Epidermal melanocyte (primary cell): Measurements from ENCODE around the gene SMYD2.

ENCODE experiments used
- DNase-seq: peaks from one replicate; pipeline ENCODE4 v3.0.0; 2011; ENCODE audit warnings: low spot score; ENCODE audit not compliant: insufficient read length

Gene SMYD2

DNA sequence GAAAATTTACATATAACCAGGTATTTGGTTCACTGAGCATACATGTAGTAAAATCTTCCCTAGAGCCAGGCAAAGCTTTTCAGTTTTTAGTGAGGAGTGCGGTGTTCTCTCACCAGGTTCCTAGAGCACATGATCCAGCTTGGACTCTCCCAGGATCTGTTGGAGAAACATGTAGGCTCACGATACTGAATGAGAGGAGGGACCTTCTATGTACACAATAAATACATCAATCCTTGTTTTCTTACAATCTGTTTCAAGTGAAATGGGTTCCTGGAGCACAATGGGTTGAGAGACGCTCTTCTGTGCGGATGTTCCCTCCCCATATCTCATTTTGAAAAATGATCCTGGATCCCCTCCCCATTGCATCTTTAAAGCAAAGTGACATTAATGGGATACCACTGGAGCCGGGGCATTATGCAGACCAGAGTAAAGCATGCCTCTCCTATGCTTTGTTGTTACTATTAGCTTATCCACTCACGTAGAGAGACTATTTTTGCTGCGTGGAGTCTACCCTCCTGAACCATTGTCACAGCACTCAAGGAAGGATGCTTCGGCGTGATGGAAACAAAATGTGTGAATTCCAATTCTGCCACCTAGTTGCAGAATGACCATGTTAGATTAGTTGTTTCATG, 19.3 kb downstream of the SMYD2 start:
- no peak for DNase-seq

- no peak for DNase-seq
Observed at GRCh38 chr1:214301526-214301925, 20.6 kb downstream of the SMYD2 start.

- DNase-seq = no peak
Observed at GRCh38 chr1:214303141-214303930, 22.4 kb downstream of the SMYD2 start.

DNA sequence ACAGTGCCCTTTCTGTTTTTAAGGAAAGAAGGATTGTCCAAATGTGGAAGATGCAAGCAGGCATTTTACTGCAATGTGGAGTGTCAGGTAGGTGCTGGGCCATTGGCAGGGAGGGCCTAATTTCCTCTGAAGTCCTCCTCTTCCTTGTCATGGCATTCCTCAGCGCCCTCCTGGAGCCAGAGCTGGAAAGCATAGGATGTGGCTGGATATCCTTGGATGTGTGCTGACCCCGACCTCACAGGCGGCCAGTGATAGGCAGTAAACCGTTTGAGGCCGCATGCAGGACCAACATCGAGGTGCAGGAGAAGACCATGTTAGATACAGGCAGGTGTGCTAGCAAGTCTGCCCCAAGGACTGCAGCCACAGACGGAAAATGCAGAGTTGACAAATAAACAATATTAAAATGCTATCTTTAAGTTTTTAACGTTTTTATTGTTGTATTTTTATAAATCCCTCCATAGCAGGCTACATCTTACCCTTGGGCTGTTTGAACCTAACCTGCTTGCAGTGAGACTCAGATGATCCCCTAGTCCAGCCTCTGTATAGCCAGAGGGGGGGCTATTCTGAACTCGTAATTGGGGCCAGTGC, 24.3 kb downstream of the SMYD2 start:
- DNase-seq = no peak

DNA sequence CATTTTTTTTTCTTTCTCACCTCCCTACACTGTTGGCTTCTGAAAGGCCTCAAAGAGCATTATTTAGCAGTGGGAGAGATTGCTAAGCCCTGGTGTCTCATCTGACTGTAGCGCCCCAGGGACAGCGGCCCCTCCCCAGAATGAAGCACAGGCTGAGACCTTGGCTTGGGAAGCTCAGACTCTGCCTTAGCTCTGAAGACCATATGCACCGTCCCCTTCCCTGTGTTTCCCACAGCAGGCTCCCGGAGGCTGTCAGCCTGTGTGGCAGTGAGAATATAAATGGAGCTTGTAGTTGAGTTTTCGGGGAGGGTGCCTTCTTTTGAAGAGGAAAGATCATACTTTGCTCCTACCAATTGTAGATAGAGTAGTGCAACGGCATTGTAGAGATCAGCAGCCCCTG, 25.3 kb downstream of the SMYD2 start:
- no peak for DNase-seq

- no peak for DNase-seq
Observed at GRCh38 chr1:214310010-214310409, 29.1 kb downstream of the SMYD2 start.

DNA sequence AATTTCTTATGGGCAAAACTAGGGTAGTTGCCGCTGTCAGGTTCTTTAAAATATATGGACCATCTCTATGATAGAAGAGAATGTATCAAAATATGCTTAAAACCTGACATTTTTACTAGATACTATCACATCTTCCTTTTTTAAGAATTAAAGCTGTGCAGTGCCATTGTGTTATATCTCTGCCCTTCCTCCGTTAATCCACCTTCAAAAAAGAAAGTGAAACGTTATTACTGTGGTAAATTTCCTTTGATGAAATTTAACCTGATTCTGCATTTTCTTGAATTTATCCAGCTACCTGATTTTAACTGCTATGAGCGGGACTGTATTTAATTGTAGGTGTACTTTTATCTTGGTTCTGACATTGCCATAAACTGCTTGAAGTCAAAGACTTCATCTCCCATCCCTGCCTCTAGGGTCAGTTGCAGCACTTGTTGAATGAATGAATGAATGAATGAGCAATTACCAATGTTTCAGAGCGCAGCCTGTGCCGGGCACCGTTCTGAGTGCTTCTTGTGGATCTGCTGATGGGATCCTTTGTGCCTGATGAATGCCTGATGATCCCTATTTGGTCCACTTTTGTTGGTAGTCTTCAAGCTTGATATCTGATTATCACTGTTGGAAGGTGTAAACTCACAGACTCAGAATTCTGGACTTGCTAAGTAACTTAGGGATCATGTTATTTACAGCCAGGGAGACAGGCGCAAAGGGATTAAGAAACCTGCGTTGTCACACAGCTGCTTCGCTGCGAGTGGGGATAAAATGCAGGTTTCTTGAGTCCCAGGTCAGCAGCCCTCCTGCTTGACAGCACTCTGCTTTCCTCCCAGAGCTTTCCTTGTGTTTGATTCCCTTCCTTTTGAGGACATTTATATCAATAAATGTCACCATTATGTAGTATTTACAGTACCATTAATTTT, 30.1 kb downstream of the SMYD2 start:
- DNase-seq = no peak

- DNase-seq = no peak
Observed at GRCh38 chr1:214312530-214313051, 31.6 kb downstream of the SMYD2 start.

DNA sequence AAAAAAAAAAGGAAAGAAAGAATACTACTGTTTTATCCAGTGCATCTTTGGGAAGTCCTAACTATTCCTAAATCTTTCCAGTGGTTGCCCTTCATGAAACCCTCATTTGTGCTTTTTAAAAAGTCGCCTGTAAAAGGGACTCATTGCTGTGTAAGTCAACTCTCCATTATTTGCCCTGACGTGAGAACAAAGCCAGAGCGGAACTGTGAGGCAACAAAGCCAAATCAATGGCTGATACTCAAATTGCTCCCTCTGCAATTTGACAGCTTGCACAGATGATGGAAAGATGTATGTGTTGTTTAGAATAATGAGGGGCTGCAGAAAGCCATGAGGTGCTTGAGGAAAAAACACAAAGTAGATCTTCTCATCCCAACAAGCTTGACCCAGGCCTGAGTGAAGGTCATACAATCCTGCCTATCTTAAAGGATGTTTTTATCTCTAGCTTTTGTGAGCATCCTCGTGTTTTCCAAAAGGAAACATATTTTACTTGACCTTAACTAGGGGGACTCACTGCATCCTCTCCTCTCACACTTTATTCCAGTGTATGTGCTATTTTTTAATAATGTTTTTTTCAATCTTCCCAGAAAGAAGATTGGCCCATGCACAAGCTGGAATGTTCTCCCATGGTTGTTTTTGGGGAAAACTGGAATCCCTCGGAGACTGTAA, 33.4 kb downstream of the SMYD2 start:
- no peak for DNase-seq

- no peak for DNase-seq
Observed at GRCh38 chr1:214316593-214316992, 35.6 kb downstream of the SMYD2 start.

DNA sequence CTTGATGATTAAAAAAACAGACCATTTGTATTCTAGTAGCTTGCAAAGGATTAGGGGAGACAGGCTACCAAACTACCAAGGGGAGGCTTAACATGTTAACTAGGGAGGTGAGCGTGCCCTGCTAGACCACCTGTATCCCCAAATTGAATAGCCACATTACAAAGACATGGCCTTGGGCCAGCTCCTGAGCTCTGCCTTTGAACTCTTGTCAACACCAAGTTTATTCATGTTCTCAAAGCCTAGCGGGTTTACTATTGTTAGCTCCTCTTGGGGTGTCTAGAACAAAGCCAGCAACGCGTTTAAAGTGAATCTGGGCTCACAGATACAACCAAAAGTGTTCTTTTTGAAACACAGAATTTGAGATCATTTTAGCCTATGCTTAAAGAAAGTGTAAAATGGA, 36.3 kb downstream of the SMYD2 start:
- no peak for DNase-seq

DNA sequence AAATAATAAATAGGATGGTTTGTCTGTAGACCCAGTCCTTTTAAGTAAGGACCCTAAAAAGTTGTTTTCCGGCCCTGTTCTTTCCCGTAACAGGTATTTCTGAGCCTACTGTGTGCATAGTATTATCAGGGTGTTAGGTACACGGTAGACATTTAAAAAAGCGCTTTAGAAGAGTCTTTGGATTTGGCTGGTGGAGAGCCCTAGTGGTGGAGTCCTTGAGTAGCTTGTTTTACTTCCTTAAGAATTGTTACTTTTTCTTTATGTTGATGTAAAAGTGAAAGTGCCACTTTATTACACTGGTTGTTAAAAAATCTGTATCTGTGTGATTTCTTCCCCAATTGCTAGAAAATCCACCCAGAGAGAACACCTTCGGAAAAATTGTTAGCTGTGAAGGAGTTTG, 36.8 kb downstream of the SMYD2 start:
- no peak for DNase-seq

DNA sequence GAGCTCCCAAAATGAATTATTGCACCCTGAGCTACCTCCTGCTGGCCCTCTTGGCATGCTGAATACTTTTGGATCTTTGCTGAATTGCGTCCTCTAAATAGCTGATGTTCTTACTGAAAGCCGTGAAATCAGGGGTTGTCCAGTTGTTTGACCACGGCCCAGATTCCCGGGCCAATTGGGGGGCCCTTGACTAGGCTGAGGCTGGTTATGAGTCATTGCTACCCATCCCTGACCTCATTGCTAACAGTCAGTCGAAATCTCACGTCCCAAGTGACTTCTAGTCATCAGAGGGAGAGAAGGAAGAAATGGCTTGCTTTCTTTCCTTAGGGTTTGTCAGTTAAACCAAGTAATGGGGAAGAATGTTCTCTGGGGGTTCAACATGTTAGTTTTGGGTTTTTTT, 37.4 kb downstream of the SMYD2 start:
- DNase-seq = no peak

DNA sequence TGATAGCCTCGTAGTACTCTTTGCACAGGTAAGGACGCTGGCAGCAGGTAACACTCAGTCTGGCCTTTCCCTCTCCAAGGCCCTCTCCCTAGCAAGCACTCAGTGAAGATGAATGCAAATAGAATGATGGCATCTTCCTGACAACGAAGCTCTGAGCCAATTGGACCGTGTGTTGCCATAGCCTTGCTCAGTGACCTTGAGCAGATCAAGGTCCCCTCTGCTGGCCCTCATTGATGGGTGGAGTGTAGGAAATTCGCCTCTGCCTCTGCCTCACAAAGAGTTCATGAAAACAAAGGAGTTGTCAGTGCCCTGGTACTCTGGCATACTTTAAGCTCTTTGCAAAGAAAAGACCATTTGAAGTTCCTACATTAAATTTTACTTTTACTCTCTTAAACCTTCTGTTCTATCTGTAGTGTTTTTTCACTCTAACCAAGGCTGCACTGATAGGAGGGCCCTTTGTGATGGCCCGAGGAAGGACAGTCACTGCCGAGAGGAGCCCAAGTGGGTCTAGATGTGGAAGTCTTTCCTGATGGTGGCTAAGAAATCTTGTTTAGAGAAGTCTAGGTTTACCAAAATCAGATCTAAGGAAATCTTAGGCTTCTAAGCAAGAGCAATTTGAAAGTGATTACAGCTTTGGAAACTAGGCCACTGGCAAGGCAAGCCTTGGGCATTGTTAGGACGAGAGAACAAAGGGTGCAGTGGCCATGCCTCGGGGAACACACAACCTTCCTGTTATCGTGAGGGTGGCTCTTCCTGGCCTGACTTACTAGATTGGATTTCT, 38.2 kb downstream of the SMYD2 start:
- no peak for DNase-seq

- DNase-seq = no peak
Observed at GRCh38 chr1:214319938-214320337, 39.0 kb downstream of the SMYD2 start.

- no peak for DNase-seq
Observed at GRCh38 chr1:214321705-214322453, 40.9 kb downstream of the SMYD2 start.

- DNase-seq = no peak
Observed at GRCh38 chr1:214324896-214325800, 44.2 kb downstream of the SMYD2 start.

DNA sequence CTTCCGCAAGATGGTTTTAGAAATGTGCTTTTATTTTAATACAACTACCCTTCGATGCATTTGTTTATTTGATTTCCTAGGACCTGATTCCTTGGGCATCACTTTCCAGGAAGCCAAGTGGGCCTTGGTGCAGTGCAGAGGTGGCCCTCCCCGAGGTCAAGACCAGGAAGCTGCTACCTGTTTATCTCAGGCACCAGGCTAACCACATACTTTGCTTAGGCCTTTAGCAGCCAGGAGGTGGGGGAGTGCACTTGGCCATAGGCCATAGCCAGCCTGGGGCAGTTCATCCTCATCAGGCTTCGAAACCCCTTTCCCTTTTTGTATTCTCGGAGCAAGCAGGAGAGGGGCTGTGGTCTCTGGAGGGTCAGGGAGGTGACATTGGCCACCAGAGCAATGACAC, 45.4 kb downstream of the SMYD2 start:
- no peak for DNase-seq
